HG03469 (cell line): ENCODE data around the gene XXYLT1.

ENCODE experiments used
- ATAC-seq: cut with Tn5 transposase; IDR thresholded peaks from one replicate; pipeline ENCODE4 v1.9.1; 2021; ENCODE audit warnings: mild to moderate bottlenecking, moderate library complexity, moderate number of reproducible peaks; ENCODE audit not compliant: unreplicated experiment

The XXYLT1 gene

DNA sequence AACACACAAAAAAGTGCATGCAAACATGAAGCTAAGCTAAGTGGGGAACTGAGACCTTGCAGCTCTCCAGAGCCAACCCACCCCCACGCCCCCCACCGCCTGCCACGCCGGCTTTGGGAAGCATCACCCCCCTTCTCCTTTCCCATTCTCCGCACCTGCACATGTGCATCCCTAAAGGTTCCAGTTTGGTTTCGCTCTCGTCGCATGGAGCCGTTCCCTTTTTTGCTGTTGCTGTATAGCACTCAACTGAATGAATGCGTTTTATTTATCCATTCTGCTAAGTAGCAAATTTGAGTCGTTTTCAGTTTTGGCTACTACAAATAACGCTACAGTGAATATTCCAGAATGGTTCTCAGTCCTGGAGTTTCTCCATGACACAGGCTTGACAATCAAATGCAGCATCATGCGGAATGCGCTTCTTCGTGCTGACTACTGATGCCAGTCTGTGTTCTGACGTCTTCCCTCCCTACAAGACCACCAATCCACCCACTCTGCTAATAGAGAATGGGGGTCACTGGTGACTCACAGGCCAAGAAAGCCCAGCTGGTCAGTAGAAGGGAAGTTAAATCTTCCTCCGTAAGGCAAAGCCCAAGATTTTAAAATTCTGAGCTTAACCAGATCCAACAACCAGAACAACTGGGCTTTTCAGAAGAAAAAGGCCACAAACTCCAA is 115.3 kb downstream of the XXYLT1 start:
- no peak for ATAC-seq

DNA sequence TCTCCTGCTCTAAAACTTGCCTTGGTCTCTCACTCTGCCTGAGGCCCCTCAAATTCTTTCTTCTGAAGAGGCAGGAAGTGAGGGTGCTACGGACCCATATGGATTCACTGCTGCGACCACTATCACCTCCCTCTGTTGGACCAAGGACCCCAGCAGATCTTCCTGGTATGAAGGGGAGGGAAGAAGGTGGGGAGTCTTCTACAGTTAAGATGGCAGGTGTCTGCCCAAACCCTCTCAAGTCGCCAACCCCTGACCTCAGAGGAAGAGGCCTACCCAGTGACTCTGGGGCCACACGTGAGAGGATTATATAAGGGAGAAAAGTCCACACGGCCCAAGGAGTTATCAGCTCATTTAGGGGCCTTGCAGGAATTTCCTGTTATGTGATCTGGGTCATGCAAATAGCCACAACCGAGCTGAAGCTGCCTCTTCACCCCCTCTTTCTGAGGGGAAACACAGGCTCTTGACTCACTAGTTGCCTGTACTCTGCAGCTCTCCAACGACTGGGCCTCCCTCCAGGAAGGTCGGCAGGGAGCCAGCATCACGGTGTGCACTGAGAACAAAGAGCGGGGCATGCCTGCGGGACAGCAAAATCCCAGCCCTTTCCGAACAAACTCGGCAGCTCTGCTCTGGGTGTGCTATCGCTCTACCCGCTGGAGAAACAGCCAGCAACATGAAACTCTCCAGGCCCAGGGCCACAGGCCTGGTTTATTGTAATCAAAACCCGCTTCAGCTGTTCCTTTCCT is 116.0 kb downstream of the XXYLT1 start:
- ATAC-seq: no peak

DNA sequence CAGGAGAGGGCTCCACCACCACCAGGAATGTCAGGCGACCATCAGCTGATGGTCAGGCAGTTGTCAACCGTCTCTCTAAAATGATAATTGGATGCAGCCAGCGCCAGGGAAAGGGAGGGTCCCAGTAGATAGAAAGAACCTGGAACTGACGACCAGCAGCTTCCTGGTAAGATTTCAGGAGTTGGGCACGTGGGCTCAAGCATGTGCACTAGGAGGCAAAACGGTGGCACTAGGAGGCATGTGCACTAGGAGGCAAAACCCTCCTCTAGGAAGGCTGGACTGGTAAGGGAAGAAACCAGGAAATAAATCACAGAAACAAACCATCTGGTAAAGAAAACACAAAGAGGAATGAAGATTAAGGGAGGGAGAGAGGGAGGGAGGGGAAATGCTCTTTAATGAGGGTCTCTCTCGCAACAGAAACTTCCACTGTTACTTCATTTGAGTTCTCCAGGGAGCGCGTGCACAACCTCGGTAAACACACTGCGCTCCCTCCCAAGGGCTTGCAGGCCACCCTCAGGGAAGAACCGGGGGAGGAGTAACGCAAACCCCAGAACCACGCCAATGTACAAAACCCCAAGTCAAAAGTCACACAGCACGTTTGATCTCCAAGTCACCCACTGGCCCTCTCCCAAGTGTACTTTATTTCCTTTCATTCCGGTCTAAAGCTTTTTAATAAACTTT is 116.7 kb downstream of the XXYLT1 start:
- no peak for ATAC-seq

DNA sequence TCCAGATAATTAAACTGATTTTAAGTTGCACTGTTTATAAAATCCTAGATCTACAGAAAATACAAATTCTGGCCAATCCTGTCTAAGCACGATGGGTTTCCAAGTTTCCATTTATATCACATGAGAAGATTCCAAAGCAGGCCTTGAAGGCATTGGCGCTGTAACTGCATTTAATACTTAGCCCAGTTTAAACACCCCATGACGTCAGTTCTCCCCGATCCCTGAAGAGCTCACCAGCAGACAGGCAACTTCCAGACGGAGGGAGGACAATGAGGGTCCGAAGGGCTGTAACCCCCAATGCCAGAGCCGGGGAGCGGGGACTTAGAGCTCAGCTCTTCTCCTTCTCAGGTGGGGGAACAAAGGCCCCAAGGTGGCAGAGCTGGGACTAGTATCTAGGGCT is 117.3 kb downstream of the XXYLT1 start:
- no peak for ATAC-seq

DNA sequence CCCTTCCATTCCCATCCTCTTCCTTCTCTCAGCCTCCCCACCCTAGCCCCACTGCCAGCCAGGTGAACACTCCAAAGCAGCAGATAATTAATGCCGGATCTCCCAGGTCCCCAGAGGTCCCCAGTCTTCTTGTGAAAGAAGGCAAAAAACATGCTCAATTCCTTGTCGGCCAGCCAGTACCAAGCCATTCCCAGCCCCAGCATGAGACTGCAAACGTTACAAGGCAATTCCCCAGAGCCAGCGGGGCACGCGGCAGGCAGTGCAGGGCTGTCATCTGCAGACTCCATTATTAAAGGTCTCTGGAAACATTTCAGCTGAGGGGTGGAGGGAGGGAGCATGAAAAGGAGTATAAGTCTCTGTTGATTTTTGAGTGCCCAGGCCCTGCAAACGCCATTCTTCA is 117.8 kb downstream of the XXYLT1 start:
- no peak for ATAC-seq

DNA sequence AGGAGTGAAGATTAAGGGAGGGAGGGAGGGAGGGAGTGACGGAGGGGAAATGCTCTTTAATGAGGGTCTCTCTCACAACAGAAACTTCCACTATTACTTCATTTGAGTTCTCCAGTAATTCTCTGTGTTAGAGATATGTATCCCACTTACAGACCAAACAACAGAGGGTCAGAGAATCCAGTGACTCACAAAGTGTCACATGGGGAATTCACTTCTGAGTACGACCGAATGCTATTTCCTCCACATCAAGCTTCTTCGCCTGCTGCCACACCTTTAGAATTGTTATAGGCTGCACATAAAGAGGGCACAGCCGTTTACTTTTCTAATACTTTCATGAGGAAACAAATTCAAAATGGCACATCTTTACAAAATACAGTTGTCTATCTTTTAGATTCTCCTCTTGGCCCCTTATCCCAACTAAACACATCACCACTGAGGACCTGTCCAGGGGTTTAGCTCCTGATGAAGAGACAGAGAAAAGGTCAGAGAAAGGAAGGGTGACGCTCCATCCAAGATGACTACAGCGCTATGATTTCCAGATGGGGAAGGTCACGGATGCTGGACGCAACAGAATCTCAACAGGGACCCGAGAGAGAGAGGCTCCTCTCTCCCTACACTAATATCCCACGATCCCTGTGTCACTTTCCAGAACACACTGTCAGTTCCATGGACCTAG is 119.0 kb downstream of the XXYLT1 start:
- ATAC-seq: no peak

DNA sequence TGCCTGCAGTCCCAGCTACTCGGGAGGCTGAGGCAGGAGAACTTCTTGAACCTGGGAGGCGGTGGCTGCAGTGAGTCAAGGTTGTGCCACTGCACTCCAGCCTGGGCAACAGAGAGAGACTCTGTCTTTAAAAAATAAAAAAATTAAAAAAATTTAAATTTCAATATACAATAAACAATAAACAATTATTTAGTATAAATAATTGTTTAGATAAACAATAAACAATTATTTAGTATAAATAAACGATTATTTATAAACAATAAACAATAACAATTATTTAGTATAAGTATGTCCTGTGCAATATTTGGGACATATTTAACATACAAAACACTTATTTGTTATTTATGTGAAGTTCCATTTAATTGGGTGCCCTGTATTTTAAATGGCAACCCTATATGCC is 119.6 kb downstream of the XXYLT1 start:
- no peak for ATAC-seq

DNA sequence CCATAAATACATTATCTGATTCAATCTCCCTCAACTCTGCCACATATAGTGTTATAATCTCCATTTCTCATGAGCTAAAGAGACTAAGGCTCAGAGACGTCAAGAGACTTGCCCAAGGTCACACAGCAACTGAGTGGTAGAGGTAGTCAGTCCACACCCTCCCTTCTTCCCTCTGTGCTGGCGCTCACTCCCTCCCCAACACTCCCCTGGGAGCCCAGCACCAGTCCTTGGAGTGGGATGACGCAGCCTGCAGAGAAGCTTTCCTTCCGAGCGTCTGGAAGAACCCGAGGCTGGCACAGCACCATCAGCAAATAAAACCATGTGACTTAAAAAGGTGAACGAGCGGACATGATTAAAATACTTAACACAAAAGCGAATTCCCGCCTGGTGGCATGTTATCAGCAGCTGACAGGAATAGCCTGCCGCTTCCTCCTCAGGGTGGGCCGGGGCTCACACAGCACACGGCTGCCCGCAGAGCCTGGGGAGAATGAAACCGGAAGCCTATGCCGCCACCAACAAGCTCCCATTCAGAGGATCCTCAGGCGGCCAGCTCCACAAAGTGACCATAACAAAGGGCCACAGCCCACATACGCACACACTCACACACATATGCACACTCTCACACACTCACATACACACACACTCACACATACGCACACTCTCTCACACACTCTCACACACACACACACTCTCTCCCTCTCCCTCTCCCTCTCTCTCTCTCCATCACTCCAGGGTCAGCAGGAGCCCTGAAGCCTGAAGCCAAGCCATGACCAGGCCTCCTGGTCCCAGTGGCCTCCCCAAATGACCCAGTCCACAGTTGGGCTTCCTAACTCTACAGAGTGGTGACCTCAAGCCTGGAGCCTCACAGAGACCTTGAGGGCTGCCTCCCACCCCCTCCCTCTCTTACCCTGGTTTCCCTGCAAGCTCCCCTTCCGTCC is 120.5 kb downstream of the XXYLT1 start:
- no peak for ATAC-seq

DNA sequence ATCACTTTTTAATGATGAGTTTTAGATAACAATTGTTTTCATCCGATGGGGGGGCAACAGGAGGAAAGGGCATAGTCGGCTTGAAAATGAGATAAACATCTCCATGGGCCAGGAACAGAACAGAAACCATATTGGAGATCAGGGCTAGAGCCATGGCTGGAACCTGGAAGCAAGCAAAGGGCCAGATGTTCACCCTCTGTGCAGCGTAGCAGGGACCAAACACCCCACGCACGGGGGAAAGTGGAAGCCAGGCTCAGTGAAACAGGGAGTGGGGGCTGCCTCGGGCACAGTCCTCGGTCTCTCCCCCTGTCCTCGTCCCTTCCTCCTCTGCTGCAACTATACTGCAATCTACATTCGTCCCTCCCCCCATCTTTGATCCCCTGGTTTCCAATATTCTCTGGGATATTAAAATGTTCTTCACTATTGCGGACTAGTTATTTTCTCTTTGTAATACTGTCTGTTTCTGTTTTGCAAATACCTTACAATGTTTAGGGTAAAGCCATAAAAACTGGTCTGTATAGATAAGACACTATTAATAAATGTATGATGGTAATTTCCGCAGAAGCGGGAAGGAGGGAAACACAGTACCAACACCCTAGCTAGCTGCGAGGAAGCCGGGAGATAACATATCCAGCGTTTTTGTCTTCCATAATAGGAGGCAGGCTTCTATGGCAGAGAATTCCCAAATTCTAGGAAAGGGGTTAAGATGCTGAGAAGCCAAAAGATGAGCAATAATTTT is 121.5 kb downstream of the XXYLT1 start:
- no peak for ATAC-seq

DNA sequence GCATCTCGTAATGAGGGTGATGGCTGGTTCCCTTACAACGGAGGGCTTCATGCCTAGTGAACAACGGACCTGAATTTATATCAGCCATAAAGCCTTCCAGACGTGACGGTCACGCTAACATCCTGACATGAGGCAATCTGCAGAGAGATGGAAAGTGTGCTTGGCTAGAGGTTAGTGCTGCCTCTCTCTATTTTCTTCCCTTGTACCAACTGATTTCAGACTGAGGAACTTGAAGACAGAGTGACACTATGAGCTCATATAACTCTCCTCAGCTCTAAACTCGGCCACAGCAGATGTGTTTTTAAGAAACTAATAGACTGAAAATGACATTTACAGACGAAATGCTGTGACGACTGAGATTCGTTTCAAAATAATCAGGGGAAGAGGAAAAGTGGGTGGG is 122.4 kb downstream of the XXYLT1 start:
- ATAC-seq: no peak

DNA sequence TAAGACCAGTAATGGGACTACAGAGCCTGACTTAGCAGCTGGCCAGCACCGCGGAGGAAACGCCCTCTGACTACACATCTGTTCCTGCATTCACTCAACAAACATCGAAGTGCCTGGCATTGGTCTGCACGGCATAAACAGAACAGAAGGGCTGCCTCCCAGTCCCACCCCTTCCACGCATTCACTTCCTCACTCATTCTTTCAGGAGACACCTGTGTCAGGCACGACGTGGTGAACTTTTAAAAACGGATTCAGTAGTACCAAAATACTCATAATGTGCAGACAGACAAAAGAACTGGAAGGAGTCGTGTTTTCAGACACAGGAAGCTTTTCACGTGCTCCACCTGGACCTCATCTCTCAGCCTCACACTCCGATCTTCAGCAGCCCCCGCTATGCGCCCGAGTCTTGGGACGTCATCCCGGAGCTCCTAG is 123.3 kb downstream of the XXYLT1 start:
- ATAC-seq: peak; percentile 62

DNA sequence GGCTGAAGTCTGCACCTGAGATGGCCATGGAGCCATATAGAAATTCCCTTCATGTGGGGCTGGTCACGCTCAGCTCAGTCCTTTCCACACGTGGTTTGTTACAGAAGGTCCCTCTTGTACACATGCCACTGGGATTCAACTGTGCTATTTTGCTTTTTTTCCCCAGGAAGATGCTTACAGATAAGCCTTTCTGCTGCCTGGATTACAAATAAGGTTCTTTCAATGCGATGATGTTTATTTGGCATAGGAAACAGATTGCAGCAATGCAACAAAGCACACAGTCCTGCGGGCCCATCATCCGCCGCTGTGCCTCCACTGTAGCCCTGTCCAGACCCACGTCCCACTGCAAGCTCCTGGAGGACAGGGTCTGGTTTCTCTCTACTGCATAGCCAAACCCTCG is 124.8 kb downstream of the XXYLT1 start:
- no peak for ATAC-seq

DNA sequence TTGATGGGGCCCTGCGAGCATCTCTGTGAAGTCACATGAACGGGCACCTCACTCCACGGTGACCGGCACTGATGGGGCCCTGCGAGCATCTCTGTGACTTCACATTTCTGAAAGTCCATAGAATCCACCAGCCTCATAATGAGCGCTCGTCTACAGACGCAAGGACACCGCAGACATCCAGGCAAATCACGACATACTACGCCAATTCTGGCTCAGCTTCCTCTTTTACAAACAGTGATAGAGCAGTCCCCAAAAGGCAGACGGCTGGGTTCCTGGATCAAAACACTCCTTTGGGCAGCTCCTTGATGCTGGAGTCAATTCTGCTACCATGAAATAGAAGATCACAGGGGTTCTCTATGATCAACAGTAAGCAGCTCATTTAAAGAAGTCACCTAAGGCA is 125.4 kb downstream of the XXYLT1 start:
- no peak for ATAC-seq

DNA sequence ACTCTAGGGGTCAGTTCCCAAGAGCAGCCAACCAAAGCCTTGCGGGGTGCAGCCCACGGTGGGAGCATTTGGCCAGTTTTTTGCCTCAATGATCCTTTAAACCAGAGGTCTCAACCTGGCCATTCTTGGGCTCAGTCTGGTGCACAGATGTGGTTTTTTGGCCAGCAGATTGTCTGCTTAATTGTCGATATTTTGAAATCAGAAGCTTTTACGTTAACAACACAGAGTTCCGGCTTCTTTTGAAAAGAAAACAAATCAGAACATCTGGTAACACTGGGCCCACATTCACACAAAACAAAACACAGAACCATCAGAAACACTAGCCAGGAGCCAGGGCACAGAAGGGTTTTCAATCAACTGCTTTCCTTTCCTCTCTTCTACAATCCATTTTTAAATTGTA is 127.7 kb downstream of the XXYLT1 start:
- ATAC-seq: no peak

DNA sequence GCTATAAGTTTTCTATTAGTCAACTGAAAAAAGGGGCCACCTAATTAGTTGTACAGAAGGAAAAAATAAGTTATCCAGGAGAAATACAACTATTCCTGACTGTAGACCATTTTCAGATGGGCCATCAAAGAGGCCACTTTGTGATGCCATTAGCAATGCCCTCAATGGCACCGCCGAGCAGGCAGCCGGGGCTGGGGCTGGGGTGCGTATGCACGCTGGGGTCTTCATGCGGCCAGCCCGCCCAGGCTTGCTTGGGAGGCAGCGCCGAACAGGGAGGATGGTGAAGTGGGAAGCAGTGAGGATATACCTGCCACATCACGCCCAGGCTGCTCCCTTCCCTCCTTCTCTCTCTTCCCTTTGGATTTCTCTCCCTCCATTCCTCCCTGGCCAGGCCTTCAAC is 128.4 kb downstream of the XXYLT1 start:
- no peak for ATAC-seq

DNA sequence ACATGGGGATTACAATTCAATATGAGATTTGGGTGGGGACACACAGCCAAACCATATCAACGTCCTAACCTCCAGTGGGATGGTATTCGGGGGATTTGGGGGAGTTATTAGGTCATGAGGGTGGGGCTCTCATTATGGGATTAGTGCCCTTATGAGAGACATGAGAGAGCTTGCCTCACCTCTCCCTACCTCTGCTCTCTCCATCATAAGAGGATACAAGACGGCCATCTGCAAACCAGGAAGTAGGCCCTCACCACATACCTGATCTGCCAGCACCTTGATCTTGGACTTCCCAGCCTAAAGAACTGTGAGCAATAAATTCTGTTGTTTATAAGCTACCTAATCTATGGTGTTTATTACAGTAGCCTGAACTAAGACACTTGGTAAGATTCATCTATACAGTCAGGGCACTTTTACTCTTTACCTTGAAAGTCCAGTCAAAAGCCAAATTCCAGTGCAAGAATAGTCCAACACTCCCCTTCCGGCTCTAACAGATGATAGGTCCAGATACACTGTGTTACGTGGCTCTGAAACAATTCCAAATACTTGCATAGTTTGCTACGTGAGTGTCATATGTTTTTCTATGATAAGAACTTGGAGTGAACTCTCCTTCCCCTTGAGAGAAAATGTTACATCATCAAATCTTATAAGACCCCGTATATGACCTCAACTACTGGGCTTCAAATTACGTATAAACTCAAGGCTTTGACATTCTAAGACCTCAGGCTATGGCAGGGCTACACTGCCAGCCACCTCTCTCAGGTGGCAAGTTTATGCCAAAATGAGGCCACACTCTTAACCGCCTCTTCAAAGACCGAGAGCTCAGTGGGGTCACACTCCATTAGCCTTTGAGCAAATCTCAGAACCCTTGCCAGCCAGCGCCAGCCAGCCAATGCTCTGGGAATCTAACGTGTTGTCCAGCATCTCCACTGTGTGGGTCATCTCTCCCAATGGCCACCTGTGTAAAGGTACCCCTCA is 129.9 kb downstream of the XXYLT1 start:
- no peak for ATAC-seq

DNA sequence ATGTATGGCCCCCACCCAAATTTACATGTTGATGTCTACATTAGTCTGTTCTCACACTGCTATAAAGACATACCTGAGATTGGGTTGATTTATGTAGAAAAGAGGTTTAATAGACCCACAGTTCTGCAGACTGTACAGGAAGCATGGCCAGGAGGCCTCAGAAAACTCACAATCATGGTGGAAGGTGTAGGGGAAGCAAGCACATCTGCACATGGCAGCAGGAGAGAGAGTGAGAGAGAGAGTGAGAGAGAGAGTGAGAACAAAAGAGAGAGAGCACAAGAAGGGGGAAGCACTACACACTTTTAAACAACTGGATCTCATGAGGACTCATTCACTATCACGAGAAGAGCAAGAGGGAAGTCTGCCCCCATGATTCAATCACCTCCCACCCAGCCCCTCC is 130.5 kb downstream of the XXYLT1 start:
- no peak for ATAC-seq

DNA sequence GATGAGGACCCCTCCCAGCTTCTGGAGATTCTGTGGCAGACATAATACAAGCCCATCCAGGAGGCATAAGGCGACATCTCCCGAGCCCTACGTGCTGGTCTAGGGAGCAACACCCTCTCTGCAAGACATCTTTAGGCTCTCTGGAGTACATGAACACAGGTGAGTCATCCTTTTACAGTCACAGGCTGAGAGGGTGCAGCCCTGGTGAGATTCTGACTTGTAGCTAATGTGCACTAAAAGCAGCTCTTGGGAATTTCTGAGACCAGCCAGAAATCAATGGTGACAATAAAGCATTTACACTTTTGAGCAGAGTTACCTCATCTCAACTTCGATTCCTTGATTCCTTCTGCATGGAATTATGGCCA is 131.1 kb downstream of the XXYLT1 start:
- ATAC-seq: no peak
